Testis (tissue), 3 donors: ENCODE results near the gene NFILZ. TPM values are rescaled to one million over a fixed set of nuclear protein-coding genes. Genes with fewer than 3 reads are reported as not detected.

Source experiments
- DNase-seq: peaks from one replicate; pipeline ENCODE4 v3.0.0-alpha.2; 2019
- H3K27ac ChIP-seq, 2 donors: fragments of 200-600 bp; sonication (generic); one replicate each; pipeline ENCODE4 v1.5.1; 2019
- H3K27me3 ChIP-seq: fragments of 200-600 bp; sonication (generic); one replicate; pipeline ENCODE4 v1.5.1; 2019
- H3K36me3 ChIP-seq: fragments of 200-600 bp; sonication (generic); one replicate; pipeline ENCODE4 v1.5.1; 2017; ENCODE audit warnings: low read depth; ENCODE audit errors: missing control alignments
- H3K4me1 ChIP-seq: fragments of 200-600 bp; sonication (generic); one replicate; pipeline ENCODE4 v1.5.1; 2019
- H3K4me3 ChIP-seq, 2 donors: fragments of 200-600 bp; sonication (generic); one replicate each; pipeline ENCODE4 v1.5.1; 2017 to 2019
- H3K9me3 ChIP-seq: fragments of 200-600 bp; sonication (generic); one replicate; pipeline ENCODE4 v1.5.1; 2017
- CTCF ChIP-seq, 3 experiments: fragments of 450-650 bp in 2 of 3; fragments of 200-600 bp in 1 of 3; sonication (generic) in 1 of 3; IDR thresholded peaks; one replicate each; pipeline ENCODE4 v1.5.1; 2016 to 2019; ENCODE audit warnings: antibody characterized with exemption in 3 of 3, mild to moderate bottlenecking in 2 of 3, moderate library complexity in 1 of 3
- POLR2A ChIP-seq: fragments of 450-650 bp; IDR thresholded peaks from one replicate; pipeline ENCODE4 v1.6.1; 2017; ENCODE audit warnings: antibody characterized with exemption, mild to moderate bottlenecking, moderate library complexity
- WGBS, 2 donors: methylation state at CpG; one replicate each; pipeline ENCODE4 v1.1.5; 2018; 5-methylcytosine and 5-hydroxymethylcytosine counted together
- intact Hi-C: fragments of 100-400 bp; cut with DNase I; formaldehyde crosslinking; loops from one replicate; pipeline ENCODE4 v1.15.1; 2023; ENCODE audit warnings: low total_unique reads
- polyA plus RNA-seq: library from polyadenylated mRNA; stranded (reverse); fragments of 350-450 nt; fragmentation: Illumina TruSeq; extraction: RNeasy Lipid Tissue Mini Kit (QIAGEN cat#74804); gene quantifications from one replicate; pipeline ENCODE4 v1.2.3, GENCODE V29; 2014; ENCODE audit warnings: low read depth, low replicate concordance; ENCODE audit not compliant: insufficient read depth
- total RNA-seq, 2 donors: library from RNA; depleted of rRNA; stranded (reverse); fragments of >200 nt; gene quantifications; one replicate each; pipeline ENCODE4 v1.2.3, GENCODE V29; 2016

NFILZ gene
- total and polyA plus RNA-seq, 3 donors from 2014 or later: 1.4 to 4.6 (median 4.0) TPM

GRCh38 chr19:8600064-8600463, 30.4 kb upstream of the NFILZ start:
- Histone ChIP-seq H3K27ac (no peak overlapping the region), H3K4me1 (peaks cover 6% of the 10 kb centered on the region), H3K27me3 (no peaks in the 10 kb centered on the region), H3K9me3 (no peaks in the 10 kb centered on the region), H3K36me3 (no peaks in the 10 kb centered on the region), H3K4me3 (no peak overlapping the region)
- WGBS, 2 donors: 91 to 98% methylated on average over 2 of the region's 2 CpGs
- no peak for DNase-seq
- TF ChIP-seq POLR2A (no peak), CTCF (IDR thresholded peaks at IDR 0.05) (no peak)
- intact Hi-C loops: no loop called here

GRCh38 chr19:8600816-8601215, 29.6 kb upstream of the NFILZ start:
- no peak for DNase-seq
- Histone ChIP-seq H3K9me3 (no peaks in the 10 kb centered on the region), H3K4me3 (no peak overlapping the region), H3K4me1 (no peaks in the 10 kb centered on the region), H3K36me3 (no peaks in the 10 kb centered on the region), H3K27ac (no peak overlapping the region), H3K27me3 (no peaks in the 10 kb centered on the region)
- WGBS, 2 donors: 96% methylated on average over 16 of the region's 16 CpGs
- TF ChIP-seq POLR2A (no peak), CTCF (IDR thresholded peaks at IDR 0.05) (no peak)
- intact Hi-C loops: no loop called here

GRCh38 chr19:8601796-8602195, 28.6 kb upstream of the NFILZ start:
- Histone ChIP-seq H3K36me3 (no peaks in the 10 kb centered on the region), H3K27me3 (no peaks in the 10 kb centered on the region), H3K9me3 (no peaks in the 10 kb centered on the region), H3K4me1 (no peaks in the 10 kb centered on the region), H3K27ac (no peak overlapping the region), H3K4me3 (no peak overlapping the region)
- TF ChIP-seq CTCF (IDR thresholded peaks at IDR 0.05): no peak
- no peak for TF ChIP-seq POLR2A
- intact Hi-C loops: no loop called here
- DNase-seq: no peak
- WGBS, 2 donors: 97 to 98% methylated on average over 5 of the region's 5 CpGs

- Histone ChIP-seq H3K9me3 (no peaks in the 10 kb centered on the region), H3K27ac (no peak overlapping the region), H3K4me3 (no peak overlapping the region), H3K36me3 (no peaks in the 10 kb centered on the region), H3K27me3 (no peaks in the 10 kb centered on the region), H3K4me1 (peaks cover 4% of the 10 kb centered on the region)
- 95 to 97% methylated on average over 16 to 17 of the region's 17 CpGs for WGBS, 2 donors
- intact Hi-C loops: no loop called here
- TF ChIP-seq POLR2A (no peak), CTCF (IDR thresholded peaks at IDR 0.05) (no peak)
- no peak for DNase-seq
These were observed 24.9 kb upstream of the NFILZ start for GRCh38 chr19:8605514-8605913.

GRCh38 chr19:8607386-8607785, 23.0 kb upstream of the NFILZ start:
- peak; percentile 27 for DNase-seq
- intact Hi-C loops: no loop called here
- H3K36me3 ChIP-seq: no peaks in the 10 kb centered on the region
- H3K4me3 ChIP-seq: no peak overlapping the region
- peaks cover 4% of the 10 kb centered on the region for H3K4me1 ChIP-seq
- H3K9me3 ChIP-seq: no peaks in the 10 kb centered on the region
- 70 to 72% methylated on average over 4 of the region's 4 CpGs for WGBS, 2 donors
- H3K27ac ChIP-seq: no peak overlapping the region
- H3K27me3 ChIP-seq: no peaks in the 10 kb centered on the region
- TF ChIP-seq CTCF (IDR thresholded peaks at IDR 0.05) (no peak), POLR2A (no peak)
